CD14-positive monocyte (primary cell): ENCODE data around the gene RGL3. TPM values are rescaled to one million over a fixed set of nuclear protein-coding genes. Genes with fewer than 3 reads are reported as not detected.

ENCODE experiments used
- polyA plus RNA-seq, 3 donors: library from polyadenylated mRNA; depleted of rRNA in 1 of 3; unstranded in 2 of 3; stranded (reverse) in 1 of 3; fragments of 300-500 nt in 2 of 3; fragments of >200 nt in 1 of 3; fragmentation: Illumina TruSeq in 2 of 3; gene quantifications; 1 replicate in 2 of 3; 2 replicates in 1 of 3; pipeline ENCODE4 v1.2.3, GENCODE V29; 2012 to 2021
- small RNA-seq: library from RNA; depleted of rRNA; stranded (forward); fragments of <200 nt; gene quantifications from one replicate; pipeline ENCODE3, GENCODE V24; 2012; ENCODE audit warnings: low read depth; ENCODE audit not compliant: insufficient read length

Gene RGL3
- polyA plus RNA-seq, 3 donors, result 1.7 TPM; not detected in 2

Small RNAs within 50 kb of the gene (small RNA-seq; reads per million reads assigned to genes)
- not detected for gene RF00019

Other genes with a start within 250 kb of the RGL3 start
- 1 to 10 TPM in 1 of 3 donors, under 1 TPM in 2; 0.40 to 1.3 (median 0.64) TPM for gene KANK2, start 221.8 kb downstream of the RGL3 start, polyA plus RNA-seq
- not detected for gene ANGPTL8, start 179.7 kb downstream of the RGL3 start, polyA plus RNA-seq
- under 1 TPM; 0.03 to 0.93 (median 0.18) TPM for gene DOCK6, start 156.8 kb downstream of the RGL3 start, polyA plus RNA-seq
- under 1 TPM in 2 of 3 donors, not detected in 1; 0.08 to 0.31 TPM for gene TSPAN16, start 123.2 kb downstream of the RGL3 start, polyA plus RNA-seq
- gene RAB3D, start 79.7 kb downstream of the RGL3 start, polyA plus RNA-seq, result 10 to 100 TPM; 52.9 to 78.1 (median 60.8) TPM
- 100 to 1,000 TPM; 252 to 335 (median 263) TPM for gene TMEM205, start 73.0 kb downstream of the RGL3 start, polyA plus RNA-seq
- gene CCDC159, start 72.8 kb downstream of the RGL3 start, polyA plus RNA-seq, result 100 to 1,000 TPM in 1 of 3 donors, 10 to 100 TPM in 2; 37.1 to 374 (median 38.3) TPM
- 10 to 100 TPM; 35.0 to 99.4 (median 45.5) TPM for gene PLPPR2, start 63.9 kb downstream of the RGL3 start, polyA plus RNA-seq
- 10 to 100 TPM in 1 of 3 donors, 1 to 10 TPM in 2; 5.9 to 11.5 (median 8.7) TPM for gene SWSAP1, start 44.6 kb downstream of the RGL3 start, polyA plus RNA-seq
- gene EPOR, start 35.0 kb downstream of the RGL3 start, polyA plus RNA-seq, result 10 to 100 TPM in 1 of 3 donors, 1 to 10 TPM in 2; 6.8 to 16.8 (median 8.2) TPM
- under 1 TPM; 0.43 to 0.88 (median 0.61) TPM for gene ODAD3, start 15.8 kb upstream of the RGL3 start, polyA plus RNA-seq
- 100 to 1,000 TPM in 1 of 3 donors, 10 to 100 TPM in 2; 24.9 to 172 (median 28.4) TPM for gene PRKCSH, start 16.3 kb upstream of the RGL3 start, polyA plus RNA-seq
- gene ELAVL3, start 61.7 kb upstream of the RGL3 start, polyA plus RNA-seq, result not detected
- gene ZNF653, start 86.5 kb upstream of the RGL3 start, polyA plus RNA-seq, result 1 to 10 TPM in 2 of 3 donors, under 1 TPM in 1; 0.88 to 8.1 (median 1.2) TPM
- gene ECSIT, start 109.8 kb upstream of the RGL3 start, polyA plus RNA-seq, result 10 to 100 TPM; 26.4 to 31.6 (median 28.3) TPM
- gene CNN1, start 119.5 kb upstream of the RGL3 start, polyA plus RNA-seq, result not detected
- gene ELOF1, start 139.9 kb upstream of the RGL3 start, polyA plus RNA-seq, result 10 to 100 TPM; 48.5 to 95.5 (median 77.5) TPM
- gene ACP5, start 158.3 kb upstream of the RGL3 start, polyA plus RNA-seq, result 10 to 100 TPM; 20.1 to 58.2 (median 31.2) TPM
- gene ZNF627, start 178.2 kb upstream of the RGL3 start, polyA plus RNA-seq, result 1 to 10 TPM; 1.7 to 3.7 (median 3.4) TPM